GM19328 (cell line): Measurements from ENCODE around the gene KANK3.
A peak's percentile ranks its signal among the peaks of the same experiment; 100 is the strongest.
"Not testable (repeated sequence)": the region's sequence is repeated elsewhere in the genome, so short reads cannot be mapped to it uniquely, and the experiment has no call there.

Source experiments
- ATAC-seq: cut with Tn5 transposase; IDR thresholded peaks from one replicate; pipeline ENCODE4 v1.9.1; 2021; ENCODE audit warnings: mild to moderate bottlenecking, moderate library complexity; ENCODE audit not compliant: unreplicated experiment

Gene KANK3

DNA sequence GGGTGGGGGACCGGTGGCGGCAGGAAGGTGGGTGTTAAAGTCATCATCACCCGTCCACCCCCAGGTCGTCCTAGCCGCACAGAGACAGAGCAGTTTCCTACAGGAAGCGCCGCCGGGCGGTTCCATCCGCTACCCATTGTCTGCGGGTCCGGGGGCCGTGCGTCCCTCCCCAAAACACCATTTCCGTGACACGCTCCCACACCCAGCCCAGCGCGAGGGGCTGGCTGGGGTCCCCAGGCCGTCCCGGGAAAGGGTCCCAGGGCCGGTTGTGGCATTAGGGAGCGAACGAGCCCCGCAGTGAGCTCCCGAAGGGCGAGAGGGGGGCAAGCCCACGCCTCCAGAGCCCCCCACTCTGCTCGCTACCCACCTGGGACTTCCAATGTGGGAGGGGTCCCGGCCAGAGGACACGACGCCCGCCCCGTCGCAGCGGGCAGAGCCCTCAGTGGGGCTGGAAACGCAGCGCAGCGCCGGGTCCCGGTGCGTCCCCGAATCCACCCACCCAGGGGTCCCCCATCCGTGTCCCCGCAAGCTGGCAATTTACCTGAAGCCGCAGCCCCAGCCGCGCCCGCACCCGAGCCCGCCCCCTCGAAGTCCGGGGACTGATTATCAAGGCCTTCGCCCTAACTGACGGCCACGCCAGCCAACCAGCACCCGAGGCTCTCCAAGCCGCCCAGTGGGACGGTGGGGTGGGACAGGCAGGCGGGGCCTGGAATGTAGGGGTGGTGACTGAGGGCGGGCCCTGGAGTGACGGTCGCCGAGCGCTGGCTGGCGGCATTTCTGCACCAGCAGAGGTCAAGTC, at the start of gene KANK3:
Gene KANK3 (minus strand): TSS at position 579 of the 799 bp plus-strand sequence. CDS start 5,434 bp downstream, outside the sequence.
- ATAC-seq: peak; percentile 72

DNA sequence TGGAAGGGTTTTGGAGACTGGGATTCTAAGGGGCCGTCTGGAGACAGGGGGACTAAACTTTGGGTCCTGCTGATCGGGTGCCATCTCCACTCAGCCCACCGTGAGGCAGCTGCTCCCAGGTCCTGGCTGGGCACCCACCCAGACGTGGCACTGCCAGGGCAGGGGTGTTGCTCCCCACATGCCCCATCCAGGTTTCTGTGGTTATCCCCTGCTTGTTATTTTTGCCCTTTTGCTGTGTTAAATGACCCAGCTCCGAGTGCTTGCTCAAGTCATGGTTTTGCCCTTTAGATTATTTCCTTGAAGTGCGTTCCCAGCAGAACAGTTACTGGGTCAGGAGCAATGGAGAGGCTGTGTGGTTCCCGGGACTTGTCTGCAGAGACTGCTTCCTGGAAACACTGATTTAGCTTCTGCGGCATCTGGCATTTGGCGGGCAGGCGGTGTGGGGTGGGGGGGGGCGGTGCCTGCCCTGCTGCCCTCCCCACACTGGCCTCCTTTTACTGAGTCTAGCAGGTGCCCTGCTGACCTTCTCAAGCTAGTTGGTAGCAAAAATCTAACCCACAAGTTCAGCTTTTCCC, 49.0 kb upstream of the KANK3 start:
- no peak for ATAC-seq

DNA sequence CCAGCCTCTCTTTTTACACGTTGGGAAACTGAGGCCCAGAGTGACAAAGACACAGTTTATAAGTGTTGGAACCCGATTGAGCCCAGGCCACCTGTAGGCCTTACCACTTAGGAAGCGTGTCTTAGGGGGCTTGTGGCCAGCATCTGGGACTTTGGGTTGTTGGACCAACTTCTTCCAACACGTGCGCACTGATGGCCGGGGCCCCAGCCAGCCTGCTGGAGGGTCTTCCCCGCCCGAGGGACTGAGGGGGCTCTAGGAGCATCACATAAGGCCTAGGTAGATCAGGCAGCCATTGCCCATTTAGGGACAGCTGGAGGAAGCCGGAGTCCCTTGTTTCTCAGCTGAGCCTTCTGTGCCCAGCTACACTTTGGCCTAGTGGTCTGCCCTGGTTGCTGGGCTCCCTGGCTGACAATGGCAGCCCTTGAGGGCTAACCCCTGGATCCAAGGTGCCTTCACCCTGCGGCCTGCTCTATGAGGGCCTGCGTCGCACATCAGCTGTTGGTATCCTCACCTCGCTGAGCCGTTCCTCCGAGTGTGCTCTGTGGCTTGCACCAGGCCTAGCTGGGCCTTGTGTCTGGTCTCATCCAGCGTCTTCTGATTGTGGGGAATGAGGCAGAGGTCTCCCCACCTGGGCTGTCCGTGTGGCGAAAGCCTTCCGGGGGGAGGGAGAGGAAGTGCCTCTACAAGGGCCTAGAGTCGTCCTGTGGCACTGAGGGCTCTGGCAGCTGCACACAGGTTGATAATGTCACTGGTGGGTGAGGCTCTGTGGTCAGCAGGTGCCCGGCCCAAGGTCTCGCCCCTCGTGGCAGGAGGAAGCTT, 48.3 kb upstream of the KANK3 start:
- no peak for ATAC-seq

DNA sequence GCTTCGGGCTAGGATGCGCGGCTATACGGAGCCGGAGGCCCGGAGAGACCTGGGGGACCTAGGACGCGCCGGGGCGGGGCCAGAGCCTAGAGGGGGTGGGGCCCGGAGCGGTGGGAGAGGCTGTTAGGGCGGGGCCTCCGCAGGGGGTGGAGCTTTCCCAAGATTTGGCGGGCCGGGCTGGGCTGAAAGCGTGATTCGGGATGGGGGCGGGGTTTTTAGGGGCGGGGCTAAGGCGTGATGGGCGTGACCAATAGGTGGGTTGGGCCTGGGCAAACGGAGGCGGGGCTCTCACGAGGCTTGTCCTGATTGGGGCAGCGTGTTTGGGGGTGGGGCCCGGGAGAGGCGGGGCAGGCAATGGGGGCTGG, 47.5 kb upstream of the KANK3 start:
- peak; percentile 42 for ATAC-seq

DNA sequence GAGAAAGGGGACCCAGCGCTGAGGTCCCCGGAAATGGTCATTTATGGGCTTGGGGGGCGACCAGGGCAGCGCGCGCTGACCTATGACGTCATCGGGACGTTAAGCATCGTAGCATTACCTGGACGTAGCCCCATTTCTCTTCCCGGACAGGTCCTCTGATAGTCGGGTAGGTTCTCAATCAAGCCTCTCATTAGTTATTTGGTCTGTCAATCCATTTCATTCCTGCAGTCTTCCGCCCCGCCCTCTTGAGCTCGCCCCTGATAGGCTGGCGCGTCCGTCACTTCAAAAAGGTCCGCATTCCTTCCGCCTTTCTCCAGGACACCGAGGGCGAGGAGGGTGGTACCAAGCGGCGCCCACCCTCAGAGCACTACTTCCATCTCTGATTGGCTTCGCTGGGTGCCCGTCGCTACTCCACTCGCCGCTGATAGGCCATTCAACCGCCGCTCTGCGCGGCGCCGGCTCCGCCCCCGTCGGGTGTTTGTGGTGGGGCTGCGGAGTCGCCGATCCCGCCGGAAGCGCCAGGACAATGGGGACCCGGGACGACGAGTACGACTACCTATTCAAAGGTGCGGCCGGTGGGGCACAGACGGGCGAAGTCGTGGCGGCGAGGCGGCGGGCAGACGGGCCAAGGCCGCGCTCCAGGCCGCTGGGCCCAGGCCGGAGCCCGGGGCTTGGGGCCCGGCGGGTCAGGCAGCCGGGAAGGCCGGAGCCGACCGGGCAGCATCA, 47.0 kb upstream of the KANK3 start, which contains the start of gene RAB11B:
Gene RAB11B (plus strand): TSS at position 470 of the 726 bp plus-strand sequence. CDS start 57 bp downstream, at position 527.
- ATAC-seq: peak; percentile 86

DNA sequence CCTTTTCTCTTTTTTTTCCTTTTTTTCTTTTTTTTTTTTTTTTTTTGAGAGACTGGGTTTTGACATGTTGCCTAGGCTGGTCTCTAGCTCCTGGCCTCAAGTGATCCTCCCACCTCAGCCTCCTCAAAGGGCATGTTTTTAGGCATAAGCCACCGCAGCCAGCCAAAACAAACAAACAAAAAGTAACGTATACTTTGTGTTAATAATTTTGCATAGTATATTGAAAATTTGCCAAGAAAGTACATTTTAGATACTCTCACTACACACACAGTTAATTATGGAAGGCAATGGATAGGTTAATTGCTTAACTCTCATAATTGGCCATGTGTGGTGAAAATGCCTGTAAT, 45.5 kb upstream of the KANK3 start:
- ATAC-seq: no peak

DNA sequence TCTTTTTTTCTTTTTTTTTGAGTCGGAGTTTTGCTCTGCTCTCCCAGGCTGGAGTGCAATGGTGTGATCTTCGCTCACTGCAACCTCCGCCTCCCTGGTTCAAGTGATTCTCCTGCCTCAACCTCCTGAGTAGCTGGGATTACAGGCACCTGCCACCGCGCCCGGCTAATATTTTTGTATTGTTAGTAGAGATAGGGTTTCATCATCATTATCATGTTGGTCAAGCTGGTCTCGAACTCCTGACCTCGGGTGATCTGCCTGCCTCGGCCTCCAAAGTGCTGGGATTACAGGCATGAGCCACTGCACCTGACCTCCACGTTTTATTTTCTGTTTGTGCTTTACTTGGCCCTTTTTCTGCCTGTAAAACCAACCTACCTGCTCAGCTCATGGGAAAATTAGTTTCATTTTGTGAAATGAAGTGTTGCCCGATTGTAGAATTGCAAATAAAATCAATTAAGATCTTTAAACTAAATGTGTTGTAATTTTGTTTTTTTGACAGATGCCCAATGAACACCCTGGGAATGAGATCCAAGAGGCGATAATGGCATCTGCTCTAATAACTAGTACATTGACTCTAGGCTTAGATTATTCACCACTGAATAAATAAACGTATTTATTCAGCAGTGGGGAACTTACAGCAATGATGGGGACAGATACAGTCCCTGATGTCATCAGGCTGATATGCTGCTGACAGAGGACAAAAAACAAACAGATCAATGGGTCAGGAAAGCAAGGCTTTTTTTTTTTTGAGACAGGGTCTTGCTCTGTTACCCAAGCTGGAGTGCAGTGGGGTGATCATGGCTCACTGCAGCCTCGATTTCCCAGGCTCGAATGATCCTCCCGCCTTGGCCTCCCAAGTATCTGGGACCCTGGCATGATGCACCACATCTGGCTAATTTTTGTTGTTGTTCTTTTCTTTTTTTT, 44.9 kb upstream of the KANK3 start:
- ATAC-seq: no peak

DNA sequence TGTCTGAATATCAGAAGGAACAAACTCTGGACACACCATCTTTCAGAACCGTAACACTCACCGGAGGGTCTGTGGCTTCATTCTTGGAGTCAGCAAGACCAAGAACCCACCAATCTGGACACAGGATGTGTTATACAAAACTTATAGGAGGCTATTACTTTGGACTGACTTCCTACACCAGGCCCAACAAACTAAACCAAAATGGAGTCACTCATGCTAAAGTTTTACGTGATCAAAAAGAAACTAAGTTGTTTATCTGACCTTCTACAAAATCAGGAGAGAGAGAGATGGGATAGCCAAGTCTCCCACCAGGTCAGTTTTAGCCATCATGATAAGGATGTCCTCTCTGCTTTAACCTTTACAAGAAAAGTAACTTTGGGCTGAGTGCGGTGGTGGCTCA, 43.9 kb upstream of the KANK3 start:
- ATAC-seq: no peak

DNA sequence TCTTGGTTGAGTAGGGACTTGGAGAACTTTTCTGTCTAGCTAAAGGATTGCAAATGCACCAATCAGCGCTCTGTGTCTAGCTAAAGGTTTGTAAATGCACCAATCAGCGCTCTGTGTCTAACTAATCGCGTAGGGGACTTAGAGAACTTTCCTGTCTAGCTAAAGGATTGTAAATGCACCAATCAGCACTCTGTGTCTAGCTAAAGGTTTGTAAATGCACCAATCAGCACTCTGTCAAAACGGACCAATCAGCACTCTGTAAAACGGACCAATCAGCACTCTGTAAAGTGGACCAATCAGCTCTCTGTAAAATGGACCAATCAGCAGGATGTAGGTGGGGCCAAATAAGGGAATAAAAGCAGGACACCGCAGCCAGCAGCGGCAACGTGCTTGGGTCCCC, 43.4 kb upstream of the KANK3 start:
- not testable (repeated sequence) for ATAC-seq

DNA sequence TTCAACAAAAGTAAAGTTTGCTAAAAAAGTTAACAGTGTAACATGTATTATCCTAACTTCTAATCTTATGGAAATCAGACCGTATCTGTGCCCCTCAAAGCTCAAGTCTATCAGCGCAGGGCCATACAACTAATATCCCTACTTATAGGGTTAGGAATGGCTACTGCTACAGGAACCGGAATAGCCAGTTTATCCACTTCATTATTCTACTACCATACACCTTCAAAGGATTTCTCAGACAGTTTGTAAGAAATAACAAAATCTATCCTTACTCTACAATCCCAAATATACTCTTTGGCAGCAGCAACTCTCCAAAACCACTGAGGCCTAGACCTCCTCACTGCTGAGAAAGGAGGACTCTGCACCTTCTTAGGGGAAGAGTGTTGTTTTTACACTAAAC, 42.5 kb upstream of the KANK3 start:
- ATAC-seq: not testable (repeated sequence)

DNA sequence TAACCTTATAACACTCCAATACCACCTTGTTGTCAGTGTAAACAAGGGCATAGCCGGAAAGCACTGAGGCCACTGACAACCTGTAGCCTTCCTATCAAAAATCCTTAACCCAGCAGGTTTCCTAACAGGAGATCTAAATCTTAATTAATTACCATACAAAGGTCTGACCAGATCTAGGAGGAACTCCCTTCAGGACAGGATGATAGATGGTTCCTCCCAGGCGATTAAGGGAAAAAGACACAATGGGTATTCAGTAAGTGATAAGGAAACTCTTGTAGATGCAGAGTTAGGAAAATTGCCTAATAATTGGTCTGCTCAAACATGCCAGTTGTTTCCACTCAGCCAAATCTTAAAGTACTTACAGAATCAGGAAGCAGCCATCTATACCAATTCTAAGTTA, 42.0 kb upstream of the KANK3 start:
- ATAC-seq: not testable (repeated sequence)

DNA sequence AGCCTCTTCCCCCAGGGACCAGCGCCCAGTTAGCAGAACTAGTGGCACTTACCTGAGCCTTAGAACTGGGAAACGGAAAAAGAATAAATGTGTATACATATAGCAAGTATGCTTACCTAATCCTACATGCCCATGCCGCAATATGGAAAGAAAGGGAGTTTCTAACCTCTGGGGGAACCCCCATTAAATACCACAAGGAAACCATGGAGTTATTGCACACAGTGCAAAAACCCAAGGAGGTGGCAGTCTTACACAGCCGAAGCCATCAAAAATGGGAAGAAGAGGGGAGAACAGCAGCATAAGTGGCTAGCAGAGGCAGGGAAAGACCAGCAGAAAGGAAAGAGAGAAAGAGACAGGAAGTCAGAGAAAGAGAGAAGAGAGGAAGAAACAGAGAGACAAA, 41.5 kb upstream of the KANK3 start:
- ATAC-seq: not testable (repeated sequence)

DNA sequence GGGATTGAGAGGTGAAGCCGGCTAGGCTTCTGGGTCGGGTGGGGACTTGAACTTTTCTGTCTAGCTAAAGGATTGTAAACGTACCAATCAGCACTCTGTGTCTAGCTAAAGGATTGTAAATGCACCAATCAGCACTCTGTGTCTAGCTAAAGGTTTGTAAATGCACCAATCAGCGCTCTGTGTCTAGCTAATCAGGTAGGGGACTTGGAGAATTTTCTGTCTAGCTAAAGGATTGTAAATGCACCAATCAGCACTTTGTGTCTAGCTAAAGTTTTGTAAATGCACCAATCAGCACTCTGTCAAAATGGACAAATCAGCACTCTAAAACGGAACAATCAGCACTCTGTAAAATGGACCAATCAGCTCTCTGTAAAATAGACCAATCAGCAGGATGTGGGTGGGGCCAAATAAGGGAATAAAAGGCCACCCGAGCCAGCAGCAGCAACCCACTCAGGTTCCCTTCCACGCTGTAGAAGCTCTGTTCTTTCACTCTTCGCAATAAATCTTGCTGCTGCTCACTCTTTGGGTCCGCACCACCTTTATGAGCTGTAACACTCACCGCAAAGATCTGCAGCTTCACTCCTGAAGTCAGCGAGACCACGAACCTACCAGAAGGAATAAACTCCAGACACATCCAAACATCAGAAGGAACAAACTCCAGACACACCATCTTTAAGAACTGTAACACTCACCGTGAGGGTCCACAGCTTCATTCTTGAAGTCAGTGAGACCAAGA, 36.3 kb upstream of the KANK3 start:
- ATAC-seq: not testable (repeated sequence)

DNA sequence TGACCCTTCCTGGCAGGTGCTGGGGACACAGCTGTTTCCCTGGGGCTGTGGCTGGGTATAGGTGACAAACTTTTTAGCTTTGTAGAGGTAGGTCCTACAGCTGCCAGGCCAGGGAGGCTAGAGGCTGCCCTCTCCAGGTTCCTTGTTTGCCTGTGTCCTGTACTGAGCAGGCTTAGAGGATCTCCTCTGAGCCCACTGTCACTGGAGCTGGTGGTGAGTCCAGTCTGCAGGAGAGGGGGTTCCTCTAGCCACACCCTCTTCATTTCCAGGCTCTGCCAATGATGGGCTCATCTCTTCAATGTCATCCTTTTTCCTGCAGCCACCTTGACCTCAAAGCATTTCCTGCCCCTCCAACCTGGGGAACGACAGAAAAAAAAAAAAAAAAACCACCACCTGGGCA, 34.5 kb upstream of the KANK3 start:
- ATAC-seq: no peak

DNA sequence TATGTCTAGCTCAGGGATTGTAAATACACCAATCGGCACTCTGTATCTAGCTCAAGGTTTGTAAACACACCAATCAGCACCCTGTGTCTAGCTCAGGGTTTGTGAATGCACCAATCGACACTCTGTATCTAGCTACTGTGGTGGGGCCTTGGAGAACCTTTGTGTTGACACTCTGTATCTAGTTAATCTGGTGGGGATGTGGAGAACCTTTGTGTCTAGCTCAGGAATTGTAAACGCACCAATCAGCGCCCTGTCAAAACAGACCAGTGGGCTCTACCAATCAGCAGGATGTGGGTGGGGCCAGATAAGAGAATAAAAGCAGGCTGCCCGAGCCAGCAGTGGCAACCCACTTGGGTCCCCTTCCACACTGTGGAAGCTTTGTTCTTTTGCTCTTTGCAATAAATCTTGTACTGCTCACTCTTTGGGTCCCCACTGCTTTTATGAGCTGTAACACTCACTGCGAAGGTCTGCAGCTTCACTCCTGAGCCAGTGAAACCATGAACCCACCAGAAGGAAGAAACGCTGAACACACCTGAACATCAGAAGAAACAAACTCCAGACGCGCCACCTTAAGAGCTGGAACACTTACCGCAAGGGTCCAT, 33.4 kb upstream of the KANK3 start:
- ATAC-seq: not testable (repeated sequence)

DNA sequence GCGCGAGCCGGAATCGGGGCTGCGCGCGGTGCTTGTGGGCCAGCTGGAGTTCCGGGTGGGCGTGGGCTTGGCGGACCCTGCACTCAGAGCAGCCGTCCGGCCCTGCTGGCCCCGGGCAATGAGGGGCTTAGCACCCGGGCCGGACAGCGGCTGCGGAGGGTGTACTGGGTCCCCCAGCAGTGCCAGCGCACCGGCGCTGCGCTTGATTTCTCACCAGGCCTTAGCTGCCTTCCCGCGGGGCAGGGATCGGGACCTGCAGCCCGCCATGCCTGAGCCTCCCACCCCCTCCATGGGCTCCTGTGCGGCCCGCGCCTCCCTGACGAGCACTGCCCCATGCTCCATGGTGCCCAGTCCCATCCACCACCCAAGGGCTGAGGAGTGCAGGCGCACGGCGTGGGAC, 32.7 kb upstream of the KANK3 start:
- ATAC-seq: not testable (repeated sequence)

DNA sequence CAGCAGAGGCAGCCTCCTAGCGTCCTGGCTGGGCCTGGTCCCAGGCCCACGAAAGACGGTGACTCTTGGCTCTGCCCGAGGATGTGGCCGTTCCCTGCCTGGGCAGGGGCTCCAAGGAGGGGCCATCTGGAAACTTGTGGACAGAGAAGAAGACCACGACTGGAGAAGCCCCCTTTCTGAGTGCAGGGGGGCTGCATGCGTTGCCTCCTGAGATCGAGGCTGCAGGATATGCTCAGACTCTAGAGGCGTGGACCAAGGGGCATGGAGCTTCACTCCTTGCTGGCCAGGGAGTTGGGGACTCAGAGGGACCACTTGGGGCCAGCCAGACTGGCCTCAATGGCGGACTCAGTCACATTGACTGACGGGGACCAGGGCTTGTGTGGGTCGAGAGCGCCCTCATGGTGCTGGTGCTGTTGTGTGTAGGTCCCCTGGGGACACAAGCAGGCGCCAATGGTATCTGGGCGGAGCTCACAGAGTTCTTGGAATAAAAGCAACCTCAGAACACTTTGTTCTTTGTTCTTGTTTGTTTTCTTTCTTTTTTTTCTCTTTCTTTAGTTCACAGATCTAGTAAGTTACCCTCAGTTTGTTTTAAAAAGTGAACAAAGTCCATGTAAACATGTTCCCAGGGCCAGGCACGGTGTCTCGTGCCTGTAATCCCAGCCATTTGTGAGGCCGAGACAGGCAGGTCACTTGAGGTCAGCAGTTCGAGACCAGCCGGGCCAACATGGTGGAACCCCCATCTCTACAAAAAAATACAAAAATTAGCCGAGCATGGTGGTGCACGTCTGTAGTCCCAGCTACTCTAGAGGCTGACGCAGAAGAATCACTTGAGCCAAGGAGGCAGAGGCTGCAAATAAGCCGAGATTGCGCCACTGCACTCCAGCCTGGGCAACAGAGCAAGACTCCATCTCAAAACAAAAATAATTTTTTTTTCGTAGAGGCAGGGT, 31.1 kb upstream of the KANK3 start:
- ATAC-seq: no peak
